ENCODE results near the gene TLE4.
A peak's percentile ranks its signal among the peaks of the same experiment; 100 is the strongest.

TLE4 gene

GRCh38 chr9:79569814-79570447 lies 1.8 kb upstream of the TLE4 start:
- in situ Hi-C loops (cut with HindIII; ENCODE audit: low pct_ligation_motif_present, low pct_unique_long_range_greater_than_20kb, low sequenced_read_pairs) = no loop called here
- DNase-seq = no peak

GRCh38 chr9:79570448-79571308 lies 1.1 kb upstream of the TLE4 start:
- in situ Hi-C loops (cut with HindIII; ENCODE audit: low pct_ligation_motif_present, low pct_unique_long_range_greater_than_20kb, low sequenced_read_pairs) = no loop called here
- DNase-seq = peak; percentile 37

DNA sequence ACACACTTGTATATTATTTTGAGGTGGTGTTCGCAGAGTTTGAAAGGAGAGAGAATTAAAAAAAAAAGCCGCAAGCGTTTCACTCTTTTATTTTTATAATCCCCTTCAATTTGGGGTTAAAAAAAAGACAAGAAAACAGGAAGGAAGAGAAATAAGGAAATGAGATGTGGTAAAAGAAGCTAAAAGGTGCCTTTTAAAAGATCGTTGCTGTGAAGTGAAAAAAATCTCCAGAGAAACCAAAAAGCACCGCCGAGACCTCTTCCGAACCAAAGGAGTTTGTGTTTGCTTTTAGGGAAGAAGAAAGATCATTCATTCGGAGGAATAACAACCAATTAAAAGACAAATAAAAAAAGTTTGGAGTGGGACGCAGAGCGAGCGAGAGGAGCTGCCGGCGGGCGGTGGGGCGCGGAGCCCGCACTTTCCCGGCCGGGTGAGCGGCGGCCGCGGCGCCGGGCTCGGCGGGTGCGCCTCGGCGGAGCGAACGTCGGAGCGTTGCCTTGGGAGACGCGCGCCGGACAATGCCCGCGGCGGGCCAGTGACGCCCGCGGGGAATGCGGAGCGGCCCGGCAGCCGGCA lies 355 bp downstream of the TLE4 start:
- in situ Hi-C loops (cut with HindIII; ENCODE audit: low pct_ligation_motif_present, low pct_unique_long_range_greater_than_20kb, low sequenced_read_pairs) = no loop called here
- DNase-seq = no peak

DNA sequence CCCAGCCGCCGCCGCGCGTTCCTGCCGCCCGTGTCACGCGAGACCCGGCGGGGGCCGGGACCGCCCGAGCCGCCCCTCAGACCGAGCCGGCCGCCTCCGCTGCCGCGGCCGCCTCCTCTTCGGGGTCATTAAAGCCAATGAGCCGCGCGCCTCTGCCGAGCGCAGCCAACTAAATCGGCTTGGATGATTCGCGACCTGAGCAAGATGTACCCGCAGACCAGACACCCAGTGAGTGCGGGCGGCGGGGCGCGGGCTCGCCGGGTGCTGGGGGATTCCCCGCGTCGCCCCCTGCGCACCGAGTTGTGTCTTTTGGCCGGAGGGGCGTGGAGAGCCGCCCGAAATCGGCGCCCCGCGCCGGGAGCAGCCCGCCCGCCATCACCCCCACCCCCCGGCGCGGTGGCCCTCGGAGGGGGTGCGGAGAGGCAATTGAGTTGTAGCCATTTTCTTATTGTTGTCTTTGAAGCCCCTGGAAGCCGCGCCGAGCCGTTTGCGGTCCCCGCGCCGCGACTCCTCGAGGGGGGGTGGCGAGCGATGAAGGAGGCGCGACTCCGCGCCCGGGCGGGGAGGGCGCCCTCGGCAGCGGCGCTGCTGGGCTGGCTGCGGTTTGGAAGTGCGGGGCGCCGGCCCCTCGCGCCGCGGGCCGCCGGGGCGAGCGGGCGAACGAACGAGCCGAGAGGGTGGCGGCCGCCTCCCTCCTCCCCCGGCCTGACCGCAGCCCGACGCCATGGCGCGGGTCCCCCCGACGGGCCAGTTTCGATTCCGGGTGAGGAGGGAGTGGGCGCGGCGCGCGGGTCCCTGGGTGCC lies 1.0 kb downstream of the TLE4 start:
- DNase-seq = peak; percentile 53

GRCh38 chr9:79573412-79573923 lies 1.7 kb downstream of the TLE4 start:
- in situ Hi-C loops (cut with HindIII; ENCODE audit: low pct_ligation_motif_present, low pct_unique_long_range_greater_than_20kb, low sequenced_read_pairs) = no loop called here

More for the DNA sequence above, 1.0 kb downstream of the TLE4 start:
- in situ Hi-C loops (cut with HindIII; ENCODE audit: low pct_ligation_motif_present, low pct_unique_long_range_greater_than_20kb, low sequenced_read_pairs) = no loop called here

GRCh38 chr9:79574136-79574535 lies 2.4 kb downstream of the TLE4 start:
- in situ Hi-C loops (cut with HindIII; ENCODE audit: low pct_ligation_motif_present, low pct_unique_long_range_greater_than_20kb, low sequenced_read_pairs) = no loop called here

More at GRCh38 chr9:79573412-79573923, 1.7 kb downstream of the TLE4 start:
- peak; percentile 19 for DNase-seq

DNA sequence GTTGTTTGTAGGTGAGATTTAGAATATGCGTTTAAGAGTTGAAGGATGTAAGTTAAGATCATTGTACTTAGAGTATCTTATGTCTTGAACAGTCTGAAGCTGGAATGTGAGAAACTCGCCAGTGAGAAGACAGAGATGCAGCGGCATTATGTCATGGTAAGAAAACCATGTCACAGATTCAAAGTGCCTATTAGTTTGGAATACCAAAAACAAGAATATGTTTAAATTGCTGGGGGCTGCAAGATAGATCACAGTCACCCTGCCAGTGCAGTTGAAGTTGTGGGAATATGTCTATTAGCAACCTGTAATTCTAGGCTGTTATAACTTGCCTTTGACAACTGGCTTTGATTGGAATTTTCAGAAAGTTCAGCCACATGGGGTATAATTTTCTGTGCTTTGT lies 3.0 kb downstream of the TLE4 start:
- peak; percentile 10 for DNase-seq
- in situ Hi-C loops (cut with HindIII; ENCODE audit: low pct_ligation_motif_present, low pct_unique_long_range_greater_than_20kb, low sequenced_read_pairs) = no loop called here

More at GRCh38 chr9:79574136-79574535, 2.4 kb downstream of the TLE4 start:
- DNase-seq = peak; percentile 1

GRCh38 chr9:79575547-79575946 lies 3.8 kb downstream of the TLE4 start:
- DNase-seq = no peak
- in situ Hi-C loops (cut with HindIII; ENCODE audit: low pct_ligation_motif_present, low pct_unique_long_range_greater_than_20kb, low sequenced_read_pairs) = no loop called here

DNA sequence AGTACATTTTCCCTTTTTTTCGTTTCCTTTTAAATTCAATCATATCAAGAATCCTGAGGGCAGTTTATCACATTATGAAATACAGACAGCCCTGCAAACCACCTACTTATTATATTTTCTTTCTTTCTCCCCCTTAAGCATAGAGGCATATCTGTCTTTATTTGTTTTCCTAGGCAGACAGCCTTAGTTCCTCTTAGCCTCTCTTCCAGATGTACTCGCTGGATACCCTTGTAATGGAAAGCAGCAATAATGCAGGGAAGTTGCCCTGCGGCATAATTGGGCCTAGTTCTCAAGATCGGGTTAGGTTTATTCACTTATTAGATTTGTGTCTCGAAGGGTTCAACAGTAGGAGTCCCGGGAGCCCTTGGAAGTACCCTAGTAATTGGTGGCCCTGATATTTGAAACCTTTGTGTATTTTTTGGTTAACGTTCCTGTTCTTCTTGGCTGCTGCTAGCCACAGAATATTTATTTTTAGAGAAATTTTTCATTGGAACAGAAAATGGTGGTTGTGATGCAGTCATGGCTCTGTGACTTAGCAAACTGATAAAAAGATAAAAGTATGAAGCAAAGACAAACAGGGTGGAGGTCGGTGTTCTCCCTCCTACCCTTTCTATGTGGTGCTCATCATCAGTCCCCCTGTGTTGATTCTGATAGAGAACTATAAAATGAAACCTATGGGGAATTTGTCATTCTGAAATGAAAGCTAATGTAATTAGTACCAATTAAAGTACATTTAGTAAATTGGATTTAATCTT lies 6.4 kb downstream of the TLE4 start:
- in situ Hi-C loops (cut with HindIII; ENCODE audit: low pct_ligation_motif_present, low pct_unique_long_range_greater_than_20kb, low sequenced_read_pairs) = no loop called here

DNA sequence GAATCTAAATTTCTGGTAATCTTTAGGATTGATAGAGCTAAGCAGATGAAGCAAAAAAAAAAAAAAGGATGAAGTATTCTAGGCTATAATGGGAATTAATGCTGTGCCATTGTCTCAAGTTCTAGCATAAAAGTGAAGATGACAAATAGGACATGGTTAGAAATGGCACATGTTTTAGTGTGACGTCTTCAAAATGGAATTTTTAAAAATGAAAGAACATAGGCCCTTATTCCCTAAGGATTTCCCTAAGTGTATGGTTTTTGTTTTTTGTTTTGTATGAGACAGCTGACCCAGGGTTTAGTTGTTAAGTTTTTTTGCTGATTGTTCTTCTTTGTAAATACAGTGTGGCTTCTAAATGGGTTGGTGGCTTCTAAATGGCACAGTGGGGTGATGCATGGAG lies 7.1 kb downstream of the TLE4 start:
- in situ Hi-C loops (cut with HindIII; ENCODE audit: low pct_ligation_motif_present, low pct_unique_long_range_greater_than_20kb, low sequenced_read_pairs) = no loop called here
- no peak for DNase-seq

More for the DNA sequence above, 6.4 kb downstream of the TLE4 start:
- DNase-seq = no peak

GRCh38 chr9:79579624-79580023 lies 7.9 kb downstream of the TLE4 start:
- no peak for DNase-seq
- in situ Hi-C loops (cut with HindIII; ENCODE audit: low pct_ligation_motif_present, low pct_unique_long_range_greater_than_20kb, low sequenced_read_pairs) = no loop called here

DNA sequence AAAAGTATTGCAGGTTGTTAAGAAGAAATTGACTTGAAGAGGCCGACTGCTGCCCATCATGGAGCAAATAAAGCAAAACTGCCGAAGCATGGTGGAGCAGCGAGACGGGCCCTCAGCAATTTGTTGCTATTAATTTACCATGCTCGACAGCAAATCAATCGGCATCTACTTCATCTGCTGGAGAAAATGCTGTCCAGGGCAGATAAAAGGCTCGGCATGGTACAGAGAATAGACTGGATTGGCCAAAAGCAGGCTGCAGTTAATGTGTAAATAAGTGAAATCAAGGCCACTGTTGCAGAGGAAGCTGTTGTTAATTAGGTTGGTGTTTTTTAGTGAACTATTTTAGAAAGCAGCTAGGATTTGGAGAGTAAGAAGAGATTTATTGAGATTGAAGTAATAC lies 8.3 kb downstream of the TLE4 start:
- DNase-seq = no peak
- in situ Hi-C loops (cut with HindIII; ENCODE audit: low pct_ligation_motif_present, low pct_unique_long_range_greater_than_20kb, low sequenced_read_pairs) = no loop called here

DNA sequence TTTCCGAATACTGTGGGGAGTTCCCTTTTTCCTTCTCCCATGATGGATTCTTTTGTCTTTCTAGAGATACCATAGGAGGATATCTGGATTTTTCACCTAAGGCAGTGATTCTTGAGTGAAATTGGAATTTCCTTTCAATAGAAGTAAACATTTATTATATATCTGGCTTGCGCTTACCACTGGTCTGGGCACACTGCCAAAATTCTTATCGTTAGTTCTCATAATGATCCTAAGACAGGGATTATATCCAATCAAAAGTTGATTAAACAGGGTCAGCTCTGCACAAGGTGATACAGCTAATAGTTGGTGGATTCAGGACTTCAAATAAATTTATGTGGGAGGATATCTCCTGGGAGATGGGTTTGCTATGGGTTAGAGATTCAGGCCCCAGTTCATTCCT lies 9.6 kb downstream of the TLE4 start:
- in situ Hi-C loops (cut with HindIII; ENCODE audit: low pct_ligation_motif_present, low pct_unique_long_range_greater_than_20kb, low sequenced_read_pairs) = no loop called here
- DNase-seq = no peak

DNA sequence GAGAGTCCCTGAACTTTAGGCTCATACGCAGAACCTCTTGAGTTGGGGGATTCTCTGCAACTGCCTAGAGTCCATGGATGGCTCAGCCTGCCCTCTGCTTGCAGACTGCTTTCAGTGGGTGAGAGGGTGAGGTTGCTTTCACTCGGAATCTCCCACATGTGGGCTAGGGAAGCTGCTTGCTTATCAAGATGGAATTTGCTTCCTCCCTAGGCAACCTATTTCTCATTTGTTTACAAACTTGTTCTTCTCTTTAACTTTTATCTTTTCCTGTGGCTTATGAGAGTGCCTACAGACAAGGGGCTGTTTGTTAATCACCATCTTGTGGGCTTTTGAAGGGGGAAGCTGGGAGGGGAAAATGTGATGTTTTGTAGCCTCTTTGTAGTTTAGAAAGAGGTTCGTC lies 10.0 kb downstream of the TLE4 start:
- no peak for DNase-seq
- in situ Hi-C loops (cut with HindIII; ENCODE audit: low pct_ligation_motif_present, low pct_unique_long_range_greater_than_20kb, low sequenced_read_pairs) = no loop called here

DNA sequence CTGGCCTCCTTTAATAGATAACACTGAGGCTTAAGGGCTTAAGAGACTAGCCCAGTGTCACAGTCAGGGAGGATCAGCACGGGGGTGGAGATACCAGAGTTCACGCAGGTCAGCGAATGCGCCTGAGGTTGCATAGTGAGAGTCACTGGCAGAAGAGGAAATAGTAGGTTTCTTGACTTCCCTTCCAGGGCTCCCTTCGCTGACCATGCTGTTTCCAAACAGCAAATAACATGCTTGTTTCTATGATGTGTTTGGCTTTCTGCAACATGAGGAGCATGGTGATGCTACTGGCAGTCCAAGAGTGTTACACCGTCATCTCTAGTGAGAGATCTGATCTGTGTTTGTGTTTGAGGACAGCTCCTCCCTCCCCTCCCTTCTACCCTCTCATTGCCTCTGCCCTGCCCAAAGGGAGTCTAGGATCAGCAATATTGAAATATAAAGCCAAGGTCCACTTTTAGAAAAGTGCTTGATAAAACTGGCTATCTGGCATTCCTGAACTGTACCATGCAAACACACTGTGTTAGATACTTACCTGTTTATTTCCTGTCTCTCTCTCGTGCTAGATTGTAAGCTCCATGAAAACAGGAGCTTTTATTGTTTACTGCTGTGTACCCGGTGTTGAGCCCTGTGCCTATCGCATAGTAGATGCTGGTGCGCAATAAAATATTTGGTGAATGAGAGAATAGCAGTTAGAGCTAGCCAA lies 12.3 kb downstream of the TLE4 start:
- in situ Hi-C loops (cut with HindIII; ENCODE audit: low pct_ligation_motif_present, low pct_unique_long_range_greater_than_20kb, low sequenced_read_pairs) = no loop called here
- no peak for DNase-seq

DNA sequence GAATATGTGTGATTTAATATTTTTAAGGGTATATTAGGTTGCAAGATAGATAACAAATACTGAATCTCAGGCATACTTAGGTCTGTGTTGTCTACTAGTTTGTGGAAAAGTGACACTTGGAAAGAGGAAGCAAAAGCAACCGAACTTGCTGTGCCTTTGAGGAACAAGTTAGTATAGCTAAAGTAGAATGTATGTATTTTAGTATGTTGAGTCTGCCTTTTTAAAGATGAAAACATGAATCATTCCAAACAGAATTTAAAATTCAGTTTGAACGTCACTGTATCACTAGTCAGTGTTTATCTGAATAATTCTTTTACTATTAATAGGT lies 12.9 kb downstream of the TLE4 start:
- no peak for DNase-seq
- in situ Hi-C loops (cut with HindIII; ENCODE audit: low pct_ligation_motif_present, low pct_unique_long_range_greater_than_20kb, low sequenced_read_pairs) = no loop called here

GRCh38 chr9:79588488-79589223 lies 16.9 kb downstream of the TLE4 start:
- DNase-seq = no peak
- in situ Hi-C loops (cut with HindIII; ENCODE audit: low pct_ligation_motif_present, low pct_unique_long_range_greater_than_20kb, low sequenced_read_pairs) = no loop called here
